C4-2B (cell line): ENCODE results near the gene DIP2B.

Experiments used
- ZFX ChIP-seq: fragments of 450-650 bp; IDR thresholded peaks from 2 replicates; pipeline ENCODE4 v1.6.1; 2017
- TF ChIP-seq, protein P1 (sequence below): fragments of 450-650 bp; conservative IDR thresholded peaks from 2 replicates; pipeline ENCODE4 v1.5.1; 2017; ENCODE audit warnings: mild to moderate bottlenecking

DNA sequence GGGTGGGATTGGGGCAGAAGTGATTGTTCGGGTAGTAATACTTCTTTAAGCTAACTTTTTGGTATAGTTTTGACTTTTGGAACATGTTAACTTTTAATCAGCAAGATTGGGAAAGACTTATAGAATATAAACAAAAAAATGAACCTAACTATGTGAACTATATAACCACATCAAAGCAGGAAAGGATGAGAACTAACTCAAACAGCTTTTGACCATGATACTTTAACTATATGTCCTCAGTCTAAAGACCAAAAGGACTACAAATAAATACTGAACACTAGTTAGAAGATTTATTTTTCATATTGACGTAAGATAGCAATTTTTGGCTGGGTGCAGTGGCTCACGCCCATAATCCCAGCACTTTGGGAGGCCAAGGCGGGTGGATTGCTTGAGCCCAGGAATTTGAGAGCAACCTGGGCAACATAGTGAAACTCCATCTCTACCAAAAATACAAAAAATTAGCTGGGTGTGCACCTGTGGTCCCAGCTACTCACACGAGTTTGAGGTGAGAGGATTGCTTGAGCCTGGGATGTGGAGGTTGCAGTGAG, 150.7 kb downstream of the DIP2B start:
- TF ChIP-seq, protein P1, sequence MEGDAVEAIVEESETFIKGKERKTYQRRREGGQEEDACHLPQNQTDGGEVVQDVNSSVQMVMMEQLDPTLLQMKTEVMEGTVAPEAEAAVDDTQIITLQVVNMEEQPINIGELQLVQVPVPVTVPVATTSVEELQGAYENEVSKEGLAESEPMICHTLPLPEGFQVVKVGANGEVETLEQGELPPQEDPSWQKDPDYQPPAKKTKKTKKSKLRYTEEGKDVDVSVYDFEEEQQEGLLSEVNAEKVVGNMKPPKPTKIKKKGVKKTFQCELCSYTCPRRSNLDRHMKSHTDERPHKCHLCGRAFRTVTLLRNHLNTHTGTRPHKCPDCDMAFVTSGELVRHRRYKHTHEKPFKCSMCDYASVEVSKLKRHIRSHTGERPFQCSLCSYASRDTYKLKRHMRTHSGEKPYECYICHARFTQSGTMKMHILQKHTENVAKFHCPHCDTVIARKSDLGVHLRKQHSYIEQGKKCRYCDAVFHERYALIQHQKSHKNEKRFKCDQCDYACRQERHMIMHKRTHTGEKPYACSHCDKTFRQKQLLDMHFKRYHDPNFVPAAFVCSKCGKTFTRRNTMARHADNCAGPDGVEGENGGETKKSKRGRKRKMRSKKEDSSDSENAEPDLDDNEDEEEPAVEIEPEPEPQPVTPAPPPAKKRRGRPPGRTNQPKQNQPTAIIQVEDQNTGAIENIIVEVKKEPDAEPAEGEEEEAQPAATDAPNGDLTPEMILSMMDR, result no peak
- TF ChIP-seq ZFX, result no peak
